MM.1S (cell line): ENCODE results near the gene KLHDC9.

Experiments
- CTCF ChIP-seq: fragments of 300-600 bp; sonication (generic); IDR thresholded peaks from 2 replicates; pipeline ENCODE4 v1.5.1; 2016; ENCODE audit warnings: antibody characterized with exemption, low read length, mixed read lengths
- EZH2 ChIP-seq: fragments of 300-600 bp; sonication (generic); optimal IDR thresholded peaks from 2 replicates; pipeline ENCODE3; 2017; ENCODE audit warnings: low read depth, mild to moderate bottlenecking, antibody characterized with exemption, low read length, mixed read lengths

DNA sequence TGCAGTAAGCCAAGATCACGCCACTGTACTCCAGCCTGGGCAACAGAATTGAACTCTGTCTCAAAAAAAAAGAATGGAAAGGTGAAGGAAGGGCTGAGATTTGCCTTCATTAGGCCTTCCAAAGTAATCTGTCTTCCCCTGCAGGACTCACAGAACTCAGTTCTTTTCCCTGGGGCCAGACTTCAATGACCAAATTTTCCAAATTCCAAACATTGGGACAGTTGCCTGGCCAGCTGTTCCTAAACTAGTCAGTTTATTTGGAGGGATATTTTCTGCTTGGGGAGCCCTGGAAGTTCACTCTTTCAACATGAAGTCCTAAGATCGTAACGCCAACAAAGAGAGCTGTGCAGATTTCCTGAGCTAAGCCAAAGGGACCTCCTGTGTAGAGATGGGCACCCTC lies 39.7 kb downstream of the KLHDC9 start:
- TF ChIP-seq CTCF = no peak
- TF ChIP-seq EZH2 = no peak
